Measurements from ENCODE around the gene GLYR1. TPM values are rescaled to one million over a fixed set of nuclear protein-coding genes. Genes with fewer than 3 reads are reported as not detected.
"Not testable (repeated sequence)": the region's sequence is repeated elsewhere in the genome, so short reads cannot be mapped to it uniquely, and the experiment has no call there.

Gene GLYR1
- total RNA-seq, 2 donors from 2014 or later = 99.3 to 108 TPM

GRCh38 chr16:4787627-4788482, 59.2 kb downstream of the GLYR1 start, which contains the start of gene SEPTIN12:
Gene SEPTIN12 (minus strand): TSS chr16:4788345. CDS start chr16:4787645, 700 bp downstream.
- H3K36me3 Mint-ChIP-seq (ENCODE audit: low read depth) = no peaks in the 10 kb centered on the region
- peak within 1 kb of the TSS; percentile 81 for H3K27ac Mint-ChIP-seq
- Histone ChIP-seq H3K9me3 (ENCODE audit: control insufficient read depth, low read length) (no peaks in the 10 kb centered on the region), H3K4me1 (ENCODE audit: control insufficient read depth, insufficient read depth, low read length) (peaks cover 10% of the 10 kb centered on the region), H3K9ac (ENCODE audit: extremely low read depth, low read length, poor library complexity, severe bottlenecking) (no peak within 1 kb of the TSS), H3K36me3 (ENCODE audit: control insufficient read depth, insufficient read depth, low read length) (no peaks in the 10 kb centered on the region), H3K27ac (ENCODE audit: low read depth, low read length) (peak within 1 kb of the TSS; percentile 32), H3K27me3 (ENCODE audit: control insufficient read depth, insufficient read depth, low read length, poor library complexity, severe bottlenecking) (no peaks in the 10 kb centered on the region), H3K4me3 (ENCODE audit: low read length) (no peak within 1 kb of the TSS)
- peak; percentile 38 for TF ChIP-seq CTCF (conservative IDR thresholded peaks at IDR 0.05)
- peak within 1 kb of the TSS; percentile 3 for H3K4me3 Mint-ChIP-seq
- WGBS, 2 experiments (ENCODE audit: insufficient coverage in 1 of 2, insufficient read length in 1 of 2) = 76 to 85% methylated on average over 4 to 13 of the region's 14 CpGs
- H3K4me1 Mint-ChIP-seq = peaks cover 13% of the 10 kb centered on the region
- DNase-seq = peak; percentile 65
- H3K9me3 Mint-ChIP-seq = no peaks in the 10 kb centered on the region
- H3K27me3 Mint-ChIP-seq (ENCODE audit: insufficient read depth) = no peaks in the 10 kb centered on the region

- Mint-ChIP-seq H3K4me1 (peaks cover 13% of the 10 kb centered on the region), H3K4me3 (no peak overlapping the region), H3K9me3 (no peaks in the 10 kb centered on the region), H3K36me3 (ENCODE audit: low read depth) (no peaks in the 10 kb centered on the region), H3K27ac (no peak overlapping the region), H3K27me3 (ENCODE audit: insufficient read depth) (no peaks in the 10 kb centered on the region)
- Histone ChIP-seq H3K4me3 (ENCODE audit: low read length) (no peak overlapping the region), H3K4me1 (ENCODE audit: control insufficient read depth, insufficient read depth, low read length) (peaks cover 10% of the 10 kb centered on the region), H3K36me3 (ENCODE audit: control insufficient read depth, insufficient read depth, low read length) (no peaks in the 10 kb centered on the region), H3K9ac (ENCODE audit: extremely low read depth, low read length, poor library complexity, severe bottlenecking) (no peak overlapping the region), H3K27ac (ENCODE audit: low read depth, low read length) (no peak overlapping the region), H3K9me3 (ENCODE audit: control insufficient read depth, low read length) (no peaks in the 10 kb centered on the region), H3K27me3 (ENCODE audit: control insufficient read depth, insufficient read depth, low read length, poor library complexity, severe bottlenecking) (no peaks in the 10 kb centered on the region)
- no peak for DNase-seq
- WGBS, 2 experiments (ENCODE audit: insufficient coverage in 1 of 2, insufficient read length in 1 of 2) = 92 to 97% methylated on average over 5 to 8 of the region's 8 CpGs
- no peak for TF ChIP-seq CTCF (conservative IDR thresholded peaks at IDR 0.05)
These were observed 60.0 kb downstream of the GLYR1 start for GRCh38 chr16:4787068-4787467.

GRCh38 chr16:4785758-4786433, 61.2 kb downstream of the GLYR1 start:
- DNase-seq = no peak
- H3K27ac ChIP-seq (ENCODE audit: low read depth, low read length) = no peak overlapping the region
- H3K9ac ChIP-seq (ENCODE audit: extremely low read depth, low read length, poor library complexity, severe bottlenecking) = no peak overlapping the region
- Mint-ChIP-seq H3K4me1 (peaks cover 13% of the 10 kb centered on the region), H3K9me3 (no peaks in the 10 kb centered on the region), H3K4me3 (no peak overlapping the region), H3K27me3 (ENCODE audit: insufficient read depth) (no peaks in the 10 kb centered on the region), H3K27ac (no peak overlapping the region), H3K36me3 (ENCODE audit: low read depth) (no peaks in the 10 kb centered on the region)
- TF ChIP-seq CTCF (conservative IDR thresholded peaks at IDR 0.05) = no peak
- H3K27me3 ChIP-seq (ENCODE audit: control insufficient read depth, insufficient read depth, low read length, poor library complexity, severe bottlenecking) = no peaks in the 10 kb centered on the region
- WGBS, 2 experiments (ENCODE audit: insufficient coverage in 1 of 2, insufficient read length in 1 of 2) = 95 to 98% methylated on average over 10 to 23 of the region's 23 CpGs
- H3K4me1 ChIP-seq (ENCODE audit: control insufficient read depth, insufficient read depth, low read length) = peaks cover 10% of the 10 kb centered on the region
- H3K9me3 ChIP-seq (ENCODE audit: control insufficient read depth, low read length) = no peaks in the 10 kb centered on the region
- no peak overlapping the region for H3K4me3 ChIP-seq (ENCODE audit: low read length)
- no peaks in the 10 kb centered on the region for H3K36me3 ChIP-seq (ENCODE audit: control insufficient read depth, insufficient read depth, low read length)

DNA sequence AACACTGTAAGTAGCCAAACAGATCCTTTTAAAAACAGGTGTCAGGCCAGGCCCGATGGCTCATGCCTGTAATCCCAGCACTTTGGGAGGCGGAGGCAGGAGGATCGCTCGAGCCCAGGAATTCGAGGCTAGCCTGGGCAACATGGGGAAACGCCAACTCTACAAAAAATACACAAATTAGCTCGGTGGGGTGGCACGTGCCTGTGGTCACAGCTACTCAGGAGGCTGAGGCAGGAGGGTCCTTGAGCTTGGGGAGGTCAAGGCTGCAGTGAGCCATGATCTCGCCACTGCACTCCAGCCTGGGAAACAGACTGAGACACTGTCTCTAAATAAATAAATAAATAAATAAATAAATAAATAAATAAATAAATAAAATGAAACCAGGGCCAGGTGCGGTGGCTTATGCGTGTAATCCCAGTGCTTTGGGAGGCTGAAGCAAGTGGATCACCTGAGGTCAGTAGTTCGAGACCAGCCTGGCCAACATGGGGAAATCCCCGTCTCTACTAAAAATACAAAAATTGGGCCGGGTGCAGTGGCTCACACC, 62.6 kb downstream of the GLYR1 start:
- not testable (repeated sequence) for H3K27me3 ChIP-seq (ENCODE audit: control insufficient read depth, insufficient read depth, low read length, poor library complexity, severe bottlenecking); H3K9ac ChIP-seq (ENCODE audit: extremely low read depth, low read length, poor library complexity, severe bottlenecking); H3K27ac Mint-ChIP-seq; H3K36me3 ChIP-seq (ENCODE audit: control insufficient read depth, insufficient read depth, low read length); H3K36me3 Mint-ChIP-seq (ENCODE audit: low read depth); H3K27me3 Mint-ChIP-seq (ENCODE audit: insufficient read depth); H3K4me3 ChIP-seq (ENCODE audit: low read length); H3K4me1 ChIP-seq (ENCODE audit: control insufficient read depth, insufficient read depth, low read length); H3K9me3 ChIP-seq (ENCODE audit: control insufficient read depth, low read length); H3K9me3 Mint-ChIP-seq; H3K4me3 Mint-ChIP-seq; DNase-seq; H3K27ac ChIP-seq (ENCODE audit: low read depth, low read length)
- WGBS, 2 experiments (ENCODE audit: insufficient coverage in 1 of 2, insufficient read length in 1 of 2) = 90 to 93% methylated on average over 10 to 14 of the region's 14 CpGs
- H3K4me1 Mint-ChIP-seq = peaks cover 13% of the 10 kb centered on the region

Data from endodermal cell (in vitro differentiated cells).